Activated CD4-positive, alpha-beta T cell treated with anti-CD3 and anti-CD28 coated beads, Interleukin-2, amount 50 U/mL, for 16 hours (primary cell): Measurements from ENCODE around the gene GRAMD1A.
"Not testable (repeated sequence)": the region's sequence is repeated elsewhere in the genome, so short reads cannot be mapped to it uniquely, and the experiment has no call there.

ENCODE experiments used
- DNase-seq: peaks from one replicate; pipeline ENCODE4 v3.0.0-alpha.2; 2020

GRAMD1A gene

GRCh38 chr19:35004517-35005255 lies 4.6 kb downstream of the GRAMD1A start:
- DNase-seq: no peak

- no peak for DNase-seq
Measured at GRCh38 chr19:35005256-35005977, 5.3 kb downstream of the GRAMD1A start.

GRCh38 chr19:35006007-35006341 lies 5.9 kb downstream of the GRAMD1A start:
- DNase-seq: not testable (repeated sequence)

GRCh38 chr19:35006342-35006998 lies 6.3 kb downstream of the GRAMD1A start:
- no peak for DNase-seq

GRCh38 chr19:35006999-35007365 lies 6.9 kb downstream of the GRAMD1A start:
- DNase-seq: no peak

- not testable (repeated sequence) for DNase-seq
Measured at GRCh38 chr19:35007427-35007826, 7.3 kb downstream of the GRAMD1A start.

- DNase-seq: no peak
Measured at GRCh38 chr19:35008891-35009341, 8.8 kb downstream of the GRAMD1A start.

- DNase-seq: no peak
Measured at GRCh38 chr19:35009424-35010415, 9.6 kb downstream of the GRAMD1A start.

- no peak for DNase-seq
Measured at GRCh38 chr19:35011091-35011689, 11.1 kb downstream of the GRAMD1A start.

GRCh38 chr19:35011737-35012682 lies 11.9 kb downstream of the GRAMD1A start:
- no peak for DNase-seq

- DNase-seq: peak; percentile 77
Measured at GRCh38 chr19:35013041-35013819, 13.1 kb downstream of the GRAMD1A start.

GRCh38 chr19:35013820-35014754 lies 14.0 kb downstream of the GRAMD1A start:
- DNase-seq: peak; percentile 58

GRCh38 chr19:35014774-35015173 lies 14.7 kb downstream of the GRAMD1A start:
- DNase-seq: not testable (repeated sequence)

- DNase-seq: no peak
Measured at GRCh38 chr19:35015270-35015953, 15.3 kb downstream of the GRAMD1A start.

- no peak for DNase-seq
Measured at GRCh38 chr19:35015954-35016351, 15.8 kb downstream of the GRAMD1A start.

- no peak for DNase-seq
Measured at GRCh38 chr19:35017507-35017906, 17.4 kb downstream of the GRAMD1A start.

GRCh38 chr19:35018379-35018778 lies 18.3 kb downstream of the GRAMD1A start:
- no peak for DNase-seq

- no peak for DNase-seq
Measured at GRCh38 chr19:35019144-35019543, 19.0 kb downstream of the GRAMD1A start.
